RKO (cell line): ENCODE data around the gene SMCO2.

Experiments used
- DNase-seq: peaks from one replicate; pipeline ENCODE4 v3.0.0-alpha.2; 2016; ENCODE audit warnings: low spot score

SMCO2 gene

GRCh38 chr12:27446436-27446835 is at the start of gene SMCO2:
TSS of gene SMCO2 (plus strand) at chr12:27446736. CDS start at chr12:27470632, 23,896 bp downstream.
- DNase-seq: no peak

- DNase-seq: no peak
Observed at GRCh38 chr12:27398466-27398865, 48.1 kb upstream of the SMCO2 start.

- DNase-seq: no peak
Observed at GRCh38 chr12:27399074-27399473, 47.5 kb upstream of the SMCO2 start.

- no peak for DNase-seq
Observed at GRCh38 chr12:27400856-27401354, 45.6 kb upstream of the SMCO2 start.

- no peak for DNase-seq
Observed at GRCh38 chr12:27412047-27412446, 34.5 kb upstream of the SMCO2 start.

- no peak for DNase-seq
Observed at GRCh38 chr12:27422697-27423096, 23.8 kb upstream of the SMCO2 start.

- DNase-seq: peak; percentile 74
Observed at GRCh38 chr12:27424631-27425230, 21.8 kb upstream of the SMCO2 start.

GRCh38 chr12:27425306-27425705 is 21.2 kb upstream of the SMCO2 start:
- DNase-seq: no peak

GRCh38 chr12:27426743-27427487 is 19.6 kb upstream of the SMCO2 start:
- DNase-seq: no peak

- no peak for DNase-seq
Observed at GRCh38 chr12:27427824-27428223, 18.7 kb upstream of the SMCO2 start.

GRCh38 chr12:27428466-27428865 is 18.1 kb upstream of the SMCO2 start:
- DNase-seq: no peak

- no peak for DNase-seq
Observed at GRCh38 chr12:27429606-27430005, 16.9 kb upstream of the SMCO2 start.

- DNase-seq: no peak
Observed at GRCh38 chr12:27431185-27431584, 15.4 kb upstream of the SMCO2 start.

GRCh38 chr12:27434673-27435565 is 11.6 kb upstream of the SMCO2 start:
- DNase-seq: peak; percentile 25

- no peak for DNase-seq
Observed at GRCh38 chr12:27436029-27436428, 10.5 kb upstream of the SMCO2 start.

GRCh38 chr12:27436768-27437167 is 9.8 kb upstream of the SMCO2 start:
- no peak for DNase-seq

- no peak for DNase-seq
Observed at GRCh38 chr12:27437839-27438238, 8.7 kb upstream of the SMCO2 start.

GRCh38 chr12:27447761-27448160 is 1.2 kb downstream of the SMCO2 start:
- DNase-seq: no peak

GRCh38 chr12:27449026-27449425 is 2.5 kb downstream of the SMCO2 start:
- DNase-seq: no peak

GRCh38 chr12:27449893-27450534 is 3.5 kb downstream of the SMCO2 start:
- no peak for DNase-seq

GRCh38 chr12:27451036-27451825 is 4.7 kb downstream of the SMCO2 start:
- DNase-seq: no peak
